Epidermal melanocyte (primary cell): ENCODE measurements around the gene YPEL4.

Experiments
- DNase-seq: peaks from one replicate; pipeline ENCODE4 v3.0.0; 2011; ENCODE audit warnings: low spot score; ENCODE audit not compliant: insufficient read length

The YPEL4 gene

DNA sequence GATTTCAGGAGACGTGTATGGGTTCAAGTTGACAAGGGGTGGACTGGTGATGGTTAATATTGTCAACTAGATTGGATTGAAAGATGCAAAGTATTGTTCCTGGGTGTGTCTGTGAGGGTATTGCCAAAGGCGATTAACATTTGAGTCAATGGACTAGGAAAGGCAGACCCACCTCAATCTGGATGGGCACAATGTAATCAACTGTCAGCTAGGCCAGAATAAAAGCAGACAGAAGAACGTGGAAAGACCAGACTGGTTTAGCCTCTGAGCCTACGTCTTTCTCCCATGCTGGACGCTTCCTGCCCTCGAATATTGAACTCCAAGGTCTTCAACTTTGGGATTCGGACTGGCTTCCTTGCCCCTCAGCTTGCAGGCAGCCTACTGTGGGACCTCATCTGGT lies 1.7 kb upstream of the YPEL4 start:
- no peak for DNase-seq

DNA sequence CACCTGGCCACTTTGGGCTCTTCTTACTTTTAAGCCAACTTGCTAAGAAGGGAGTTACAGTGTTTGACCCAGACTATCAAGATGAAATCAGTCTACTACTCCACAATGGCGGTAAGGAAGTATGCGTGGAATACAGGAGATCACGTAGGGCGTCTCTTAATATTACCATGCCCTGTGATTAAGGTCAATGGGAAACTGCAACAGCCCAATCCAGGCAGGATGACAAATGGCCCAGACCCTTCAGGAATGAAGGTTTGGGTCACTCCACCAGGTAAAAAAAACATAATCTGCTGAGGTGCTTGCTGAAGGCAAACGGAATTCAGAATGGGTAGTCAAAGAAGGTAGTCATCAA lies 1.0 kb upstream of the YPEL4 start:
- DNase-seq: no peak

DNA sequence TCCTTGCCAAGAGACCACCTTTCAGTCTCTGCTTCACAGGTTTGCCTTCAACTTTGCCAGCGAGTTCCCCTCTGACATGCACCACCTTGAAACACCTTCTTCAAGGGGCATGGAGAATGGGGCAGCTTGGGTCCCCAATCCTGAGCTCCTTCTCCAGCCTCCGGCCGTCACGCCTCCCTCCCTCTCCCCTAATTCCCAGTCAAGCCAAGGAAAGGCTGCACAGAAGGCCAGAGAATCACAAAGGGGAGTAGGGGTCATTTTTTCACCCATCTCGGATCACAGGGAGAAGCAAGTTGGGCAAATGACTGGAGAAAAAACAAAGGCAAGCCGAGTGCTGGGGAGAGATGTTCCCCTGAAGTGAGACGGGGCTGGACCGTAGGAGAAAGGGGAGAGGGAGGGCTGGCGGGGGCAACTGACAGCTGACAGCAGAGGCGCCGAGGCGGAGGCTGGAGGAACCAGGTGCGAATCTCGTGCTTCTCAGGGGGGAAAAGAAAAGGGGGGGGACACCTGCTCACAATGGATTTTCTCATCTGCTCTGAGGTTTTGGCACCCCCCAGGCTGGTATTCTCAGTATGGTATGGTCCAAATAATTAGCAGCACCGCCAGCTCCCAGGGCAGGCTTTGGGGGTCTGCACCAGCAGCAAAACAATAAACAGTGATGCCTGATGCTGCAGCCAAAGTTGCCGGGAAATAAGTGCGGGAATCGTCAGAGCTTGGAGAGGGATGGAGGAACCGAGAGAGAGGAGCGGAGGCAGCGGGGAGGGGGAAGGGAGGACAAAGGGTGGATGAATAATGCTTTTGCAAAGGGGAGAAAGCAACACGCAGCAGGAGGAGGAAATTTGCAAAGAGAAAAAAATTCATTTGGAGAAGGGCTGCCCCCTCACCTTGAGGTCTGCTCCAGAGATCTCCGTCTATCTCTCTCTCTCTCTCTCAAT lies 644 bp downstream of the YPEL4 start:
- DNase-seq: no peak

DNA sequence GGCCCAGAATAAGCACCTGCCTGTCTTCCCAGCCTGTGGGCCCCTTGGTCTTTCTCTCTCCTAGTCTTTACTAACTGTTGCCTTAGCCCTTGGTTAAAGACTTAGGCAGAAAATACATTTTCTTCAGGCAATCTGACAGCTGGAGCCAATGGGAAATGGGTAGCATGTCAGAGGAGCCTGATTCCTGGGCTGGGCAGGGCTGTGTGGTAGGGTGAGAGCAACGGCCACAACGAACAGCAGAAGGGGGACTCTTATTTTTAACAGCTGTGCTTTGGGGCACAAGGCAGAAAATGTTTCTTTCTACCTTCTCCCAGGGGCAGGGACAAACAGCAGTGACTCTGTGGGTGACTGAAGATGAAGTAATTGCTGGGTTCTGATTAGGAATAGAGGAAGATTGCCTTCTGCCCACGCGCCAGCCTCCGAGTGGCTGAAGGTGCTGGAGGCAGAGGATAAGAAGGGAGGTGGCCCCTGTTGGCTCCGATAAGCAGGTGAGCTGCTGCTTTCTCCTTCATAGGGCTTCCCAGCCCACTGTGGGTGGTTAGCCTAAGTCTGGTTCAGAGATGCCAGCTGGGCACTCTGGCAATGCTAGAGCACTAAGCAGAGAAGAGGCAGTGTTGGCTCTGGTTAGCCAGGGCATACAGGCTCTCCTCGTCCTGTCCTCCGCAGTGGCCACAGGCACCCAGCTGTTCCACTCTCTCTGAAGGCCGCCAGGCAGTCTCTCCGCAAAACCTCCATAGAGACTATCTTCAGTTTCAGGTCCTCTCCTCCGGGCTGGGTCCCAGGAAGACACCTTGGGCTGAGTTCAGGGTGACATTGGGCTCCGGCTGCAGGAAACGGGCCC lies 1.5 kb downstream of the YPEL4 start:
- no peak for DNase-seq

DNA sequence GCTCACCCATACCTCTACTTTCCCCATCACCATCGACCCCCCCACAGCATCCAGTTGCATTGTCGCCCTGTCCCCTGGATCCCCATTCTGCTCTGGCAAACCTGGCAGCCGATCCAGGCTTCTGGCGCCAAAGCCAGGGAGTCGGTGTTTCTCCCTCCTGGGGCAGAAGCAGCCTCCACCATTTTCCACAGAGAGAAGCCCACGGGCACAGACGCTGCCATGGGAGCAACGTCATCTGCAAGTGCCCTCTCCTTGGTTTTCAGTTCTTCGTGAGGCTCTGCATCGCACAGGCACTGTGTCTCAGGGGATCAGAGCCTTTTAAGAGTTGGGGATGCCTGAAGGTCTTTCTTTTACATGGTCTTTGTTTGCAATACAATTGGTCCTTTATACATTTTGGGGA lies 2.3 kb downstream of the YPEL4 start:
- no peak for DNase-seq

DNA sequence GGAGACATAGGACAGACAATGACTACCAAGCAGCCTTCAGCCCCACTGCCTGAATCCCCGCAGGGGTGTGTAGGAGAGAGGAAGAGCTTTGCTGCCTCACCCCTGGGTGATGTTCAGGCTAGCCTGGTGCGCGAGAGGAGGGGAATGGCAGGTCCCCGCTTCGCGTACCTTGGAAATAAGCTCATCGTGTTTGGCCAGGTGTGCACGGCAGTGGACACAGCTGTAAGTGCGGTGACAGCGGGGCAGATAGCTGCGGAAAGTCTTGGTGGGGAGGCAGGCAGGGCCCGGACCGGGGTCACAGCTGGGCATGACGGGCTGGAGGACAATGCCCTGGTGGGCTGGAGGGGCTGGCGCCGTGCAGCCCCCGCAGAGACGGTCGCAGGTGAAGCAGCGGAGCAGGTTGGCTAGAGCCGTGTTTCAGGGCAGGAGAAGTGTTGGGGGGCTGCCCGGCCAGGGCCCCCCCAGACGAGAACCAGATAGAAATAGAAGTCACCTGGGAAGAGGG lies 2.9 kb downstream of the YPEL4 start:
- no peak for DNase-seq

DNA sequence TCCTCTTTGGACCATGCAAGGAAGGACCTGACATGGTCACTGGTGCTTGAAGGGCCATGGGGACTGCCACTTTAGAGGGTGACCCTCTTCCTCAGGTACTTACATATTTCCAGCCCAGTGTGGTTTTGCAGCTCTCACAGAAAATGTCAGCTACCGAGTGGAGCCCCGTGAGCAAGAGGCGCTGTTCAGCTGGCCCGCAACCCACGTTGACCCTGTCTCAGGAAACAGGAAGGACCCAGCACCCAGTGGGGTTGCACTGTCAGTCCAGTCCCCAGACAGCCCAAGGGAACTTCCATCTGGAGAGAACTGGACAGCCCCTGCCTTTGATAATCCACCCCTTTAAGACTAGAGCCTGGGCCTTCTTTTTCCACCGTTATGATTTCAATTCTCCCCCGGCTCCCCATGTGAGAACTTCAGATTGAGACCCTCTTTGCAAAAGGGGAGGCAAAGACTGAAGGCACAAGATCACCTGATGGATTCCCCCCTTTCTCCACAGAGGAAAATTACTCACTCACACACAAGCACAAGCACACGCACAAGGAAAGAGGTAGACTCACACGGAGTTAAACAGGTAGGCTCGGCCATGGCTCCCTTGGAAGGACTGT lies 3.4 kb downstream of the YPEL4 start:
- DNase-seq: no peak

DNA sequence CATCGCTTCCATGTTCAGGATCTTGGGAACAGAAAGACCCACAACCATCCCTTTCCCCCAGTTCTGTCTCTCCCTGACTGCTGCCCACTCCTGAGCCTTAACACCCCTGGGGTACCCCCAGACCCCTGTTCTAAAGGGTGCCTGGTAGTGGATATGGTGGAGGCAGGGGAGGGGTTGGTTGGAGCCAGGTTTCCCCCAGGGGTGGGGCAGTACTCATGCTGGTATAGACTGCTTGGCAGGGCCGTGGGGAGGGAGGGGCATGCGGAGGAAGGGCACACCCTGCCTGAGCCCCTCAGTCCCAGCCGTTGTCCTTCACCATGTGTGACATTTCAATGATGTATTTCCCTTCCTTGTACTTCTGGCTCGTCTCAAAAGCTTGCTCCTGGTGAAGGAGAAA lies 4.0 kb downstream of the YPEL4 start:
- no peak for DNase-seq

DNA sequence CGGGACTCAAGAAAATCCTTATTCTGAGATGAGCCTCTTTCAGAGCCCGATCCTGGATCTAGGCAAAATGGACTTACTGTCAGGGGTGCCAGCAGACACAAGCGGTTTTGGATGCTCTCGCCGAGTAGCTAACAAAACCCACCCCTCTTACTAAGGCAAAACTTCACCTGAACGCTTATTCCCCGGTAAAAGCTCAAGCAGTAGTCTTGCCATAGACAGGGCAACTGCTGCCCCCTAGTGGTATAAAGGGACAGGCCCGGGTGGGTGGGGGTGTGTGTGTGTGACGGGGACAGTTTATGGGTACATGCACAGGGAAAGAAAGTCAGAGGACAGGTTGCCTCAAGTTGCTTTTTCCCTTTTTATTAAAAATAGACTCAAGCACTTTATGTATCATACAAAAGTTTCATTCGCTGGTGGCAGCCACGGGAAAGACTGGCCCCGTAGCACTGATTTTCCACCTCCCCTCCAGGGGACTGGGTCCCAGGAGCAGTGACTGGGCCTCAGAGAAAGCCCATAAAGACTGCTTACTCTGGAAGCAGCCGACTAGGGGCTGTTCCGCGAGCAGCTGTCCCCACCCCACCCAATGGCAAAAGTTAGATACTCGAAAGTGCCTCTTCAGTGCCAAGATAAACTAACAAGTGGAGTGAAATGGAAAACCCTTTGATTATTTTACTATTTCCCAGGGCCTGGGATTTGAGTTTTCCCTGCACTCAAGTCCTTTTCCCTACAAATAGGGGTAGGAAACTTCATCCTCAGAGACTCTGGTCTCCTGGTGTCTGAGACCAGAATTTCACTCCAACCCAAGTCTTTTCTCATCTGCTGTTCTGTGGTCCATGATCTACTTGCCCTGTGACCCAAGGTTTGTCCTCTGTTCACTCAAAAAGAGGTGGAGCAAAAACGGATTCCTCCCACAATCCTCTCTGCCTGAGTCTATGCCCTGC lies 4.7 kb downstream of the YPEL4 start:
- DNase-seq: peak; percentile 64

DNA sequence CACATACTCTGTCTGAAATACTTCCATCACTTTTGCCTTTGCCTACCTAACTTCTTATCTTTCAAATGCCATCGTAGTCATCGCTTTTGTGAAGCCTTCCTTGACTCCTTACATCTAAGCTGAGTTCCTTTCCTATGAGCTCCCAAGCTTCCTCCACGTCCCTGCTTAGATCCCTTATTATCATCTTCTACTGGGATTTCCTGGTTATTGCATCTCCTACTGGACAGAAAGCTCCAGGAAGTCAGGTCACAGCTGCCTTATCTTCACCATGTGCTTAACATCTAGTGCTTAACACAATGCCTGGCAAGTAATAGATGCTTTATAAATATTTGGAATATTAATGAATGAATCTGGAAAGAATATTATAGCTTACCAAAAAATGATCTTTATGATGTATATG lies 5.9 kb downstream of the YPEL4 start:
- DNase-seq: no peak

DNA sequence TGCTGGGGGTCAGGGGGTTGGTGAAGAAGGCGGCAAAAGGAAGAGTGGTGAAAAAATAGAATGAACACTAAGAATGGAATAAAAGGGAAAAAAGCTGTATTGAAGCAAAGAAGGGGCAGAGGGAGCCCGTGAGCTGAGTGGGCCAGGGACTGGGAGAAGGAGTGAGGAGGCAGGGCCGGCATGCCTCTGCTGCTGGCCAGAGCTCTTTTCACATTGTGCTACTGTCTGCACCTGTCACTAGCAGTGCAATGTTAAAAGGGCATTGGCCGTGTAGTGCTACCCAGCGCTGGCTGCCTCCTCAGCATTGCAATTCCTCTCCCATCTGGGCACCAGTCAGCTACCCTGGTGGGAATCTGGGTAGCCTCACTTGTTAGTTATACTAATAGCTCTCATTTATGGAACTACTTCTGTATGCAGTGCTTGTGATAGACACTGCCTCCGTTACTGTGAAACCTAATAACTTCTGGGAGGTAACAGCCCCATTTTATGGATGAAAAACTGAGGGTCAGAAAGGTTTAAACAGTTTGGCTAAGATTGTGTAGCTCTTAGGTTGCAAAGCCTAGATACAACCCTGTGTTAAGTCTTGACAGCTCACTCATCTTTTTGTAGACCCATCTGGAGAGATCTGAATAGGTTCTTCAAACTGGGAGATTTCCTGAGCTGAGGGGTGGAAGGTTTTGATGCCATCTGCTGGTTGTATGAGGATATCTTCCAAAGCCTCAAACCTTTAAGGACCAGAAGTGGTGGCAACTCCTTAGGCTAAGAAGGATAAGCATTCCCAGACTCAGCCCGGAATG lies 8.5 kb downstream of the YPEL4 start:
- peak; percentile 76 for DNase-seq

DNA sequence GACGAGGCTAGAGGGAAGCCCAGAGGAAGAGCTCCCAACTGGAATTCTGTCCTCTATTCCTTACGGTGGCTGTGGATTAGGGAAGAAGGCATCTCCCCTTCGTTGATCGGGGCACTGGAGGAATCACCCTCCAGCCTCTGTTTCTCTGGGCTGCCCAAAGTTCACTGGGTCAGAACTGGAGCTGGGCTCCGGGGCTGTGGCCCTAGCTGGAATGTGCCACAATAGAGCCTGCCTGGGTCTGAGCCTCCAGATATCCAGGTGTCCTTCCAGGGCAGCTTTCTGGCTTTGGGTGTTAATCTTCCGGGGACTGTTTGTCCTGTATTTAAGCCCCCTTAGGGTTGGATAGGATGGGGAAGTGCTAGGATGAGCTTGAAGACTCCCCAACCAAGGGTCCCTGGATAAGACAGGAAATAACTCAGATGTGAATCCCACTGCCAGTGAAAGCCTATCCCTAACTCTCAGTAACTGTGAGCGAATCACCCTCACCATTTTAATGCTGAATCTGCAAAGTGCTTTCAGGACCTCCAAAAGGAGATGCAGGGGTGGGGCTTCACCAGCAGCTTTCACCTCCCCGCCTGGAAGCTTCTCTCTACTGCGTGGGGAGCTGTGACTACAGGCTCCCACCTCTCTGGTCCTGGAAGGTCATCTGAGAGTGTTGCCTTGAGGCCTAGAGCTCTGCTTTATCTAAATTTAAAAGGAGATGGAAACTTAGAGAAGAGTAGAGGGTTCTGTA lies 9.5 kb downstream of the YPEL4 start:
- DNase-seq: no peak

DNA sequence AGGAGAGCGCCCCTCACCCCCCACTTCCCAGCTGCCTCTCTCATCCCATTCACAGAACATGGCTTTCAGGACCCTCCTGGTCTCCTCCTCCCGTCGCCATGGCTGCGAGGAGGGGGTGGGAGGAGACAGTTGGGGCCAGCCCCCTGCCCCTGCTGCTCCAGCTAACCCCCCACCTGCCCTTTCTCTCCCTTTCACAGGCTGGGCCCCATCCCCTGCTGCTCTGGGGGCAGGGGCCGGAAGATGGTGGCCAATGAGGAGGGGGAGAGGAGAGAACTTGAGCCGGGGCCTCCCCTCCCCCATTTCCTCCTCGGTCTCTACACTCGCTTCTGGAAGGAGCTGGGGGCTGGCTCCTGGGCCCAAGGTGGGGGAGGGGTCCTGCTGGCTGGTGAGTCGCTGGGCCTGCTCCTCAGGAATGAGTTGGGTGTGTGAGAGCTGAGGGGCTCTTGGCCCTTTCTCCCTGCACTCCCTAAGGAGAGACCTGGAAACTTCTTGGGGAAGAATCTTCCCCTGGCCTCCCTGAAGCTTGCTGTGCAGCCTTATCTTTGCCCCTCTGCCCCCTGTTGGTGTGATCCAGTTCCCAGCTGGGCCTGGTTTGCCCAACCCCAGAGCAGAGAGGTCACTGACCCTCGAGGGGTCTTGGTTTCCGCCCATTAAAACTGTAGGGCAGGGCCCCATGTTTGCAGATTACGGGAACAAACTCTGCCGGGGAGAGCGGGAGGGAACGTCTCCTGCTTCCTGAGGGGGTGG lies 10.2 kb downstream of the YPEL4 start:
- DNase-seq: no peak

DNA sequence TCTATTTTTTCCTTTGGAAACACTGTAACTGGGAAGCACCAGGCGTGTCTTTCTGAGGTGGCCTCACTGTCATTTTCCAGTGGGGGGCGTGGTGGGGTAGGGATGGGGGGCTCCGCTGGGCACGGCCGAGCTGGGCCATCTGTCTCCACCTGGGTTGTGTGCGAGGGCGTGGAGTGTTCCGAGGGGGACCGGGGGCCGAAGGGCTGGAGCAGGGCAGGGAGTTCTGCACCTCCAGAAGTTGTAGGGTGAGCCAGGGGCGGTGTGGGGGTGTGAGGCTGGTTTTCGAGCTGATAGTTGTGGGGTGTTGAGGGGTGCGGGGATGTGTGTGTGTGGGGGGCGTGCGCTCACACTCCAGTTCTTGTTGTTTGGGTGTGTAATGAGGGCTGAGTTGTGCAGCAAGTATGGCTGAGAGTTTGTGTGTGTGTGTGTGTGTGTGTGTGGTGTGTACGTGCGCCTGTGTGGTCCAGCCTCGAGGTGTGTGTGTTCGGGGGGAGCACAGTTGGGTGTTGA lies 10.8 kb downstream of the YPEL4 start:
- DNase-seq: no peak

DNA sequence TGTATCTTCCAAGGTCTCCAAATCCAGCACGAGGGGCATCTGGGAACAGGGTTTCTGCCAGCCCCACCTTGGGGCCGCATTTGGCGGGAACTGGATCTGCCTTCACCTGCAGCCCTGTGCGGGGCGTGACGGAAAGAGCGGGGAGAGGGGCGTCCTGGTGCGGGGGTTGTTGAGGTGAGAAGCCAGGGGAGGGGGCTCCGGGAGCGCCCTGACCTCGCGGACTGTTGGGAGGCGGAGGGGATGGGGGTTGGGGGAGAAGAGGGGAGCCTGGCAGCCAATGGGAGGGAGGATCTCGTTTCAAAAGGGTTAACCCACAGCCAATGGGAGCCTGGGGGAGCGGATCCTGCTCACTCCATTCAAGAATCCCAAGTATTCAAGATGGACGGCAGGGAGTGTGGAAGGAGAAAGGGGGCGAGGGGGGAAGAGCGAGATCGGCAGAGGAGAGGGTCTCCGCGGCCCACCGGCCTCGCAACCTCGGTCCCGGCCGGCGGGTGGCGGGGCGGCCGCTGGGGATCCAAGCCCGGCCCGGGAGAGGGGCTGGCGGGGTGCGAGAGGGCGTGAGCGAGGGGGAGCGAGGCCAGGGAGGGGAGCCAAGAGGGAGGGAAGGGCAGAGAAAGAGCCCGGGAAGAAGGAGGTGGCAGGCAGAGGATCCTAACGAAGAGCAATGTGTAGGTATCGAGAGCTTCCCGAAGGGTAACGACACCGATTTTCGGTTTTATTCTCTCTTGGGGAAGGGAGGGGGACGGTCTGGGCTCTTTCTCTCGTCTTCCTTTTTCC lies 11.5 kb downstream of the YPEL4 start:
- DNase-seq: peak; percentile 95

DNA sequence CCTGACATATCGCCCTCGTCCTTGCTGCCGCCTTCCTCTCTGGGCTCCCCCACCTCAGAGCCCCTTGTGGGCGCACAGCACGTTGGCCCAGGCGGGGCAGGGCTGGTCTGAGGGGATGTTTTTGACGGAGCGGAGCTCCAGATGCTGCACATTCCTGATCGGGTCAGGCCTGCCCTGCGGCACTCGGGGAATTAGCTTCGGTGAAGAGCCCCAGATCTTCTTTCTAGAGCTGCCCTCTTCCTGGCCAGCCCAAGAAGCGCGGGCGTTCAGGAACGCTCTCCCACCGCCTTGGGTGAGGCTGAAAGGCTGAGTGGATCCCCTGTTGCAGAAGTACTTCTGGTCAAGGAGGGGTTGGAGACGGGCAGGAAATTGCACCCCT lies 12.1 kb downstream of the YPEL4 start:
- DNase-seq: peak; percentile 75

DNA sequence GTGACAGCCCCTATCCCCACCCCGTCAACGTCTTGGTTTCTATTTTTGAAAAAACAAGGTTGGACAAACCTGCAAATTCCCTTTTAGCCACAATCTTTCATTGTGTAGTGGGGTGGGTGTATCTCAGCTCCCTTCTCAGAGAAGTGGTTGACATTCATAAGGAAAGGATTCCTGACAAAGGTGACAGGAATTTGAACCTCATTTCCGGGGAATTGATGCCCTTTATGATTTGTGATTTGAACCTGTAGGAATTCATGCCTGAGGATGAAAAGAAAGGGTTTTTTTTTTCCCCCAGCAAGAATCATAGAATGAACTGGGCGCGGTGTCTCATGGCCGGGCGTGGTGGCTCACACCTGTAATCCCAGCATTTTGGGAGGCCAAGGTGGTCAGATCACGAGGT lies 14.5 kb downstream of the YPEL4 start:
- no peak for DNase-seq

DNA sequence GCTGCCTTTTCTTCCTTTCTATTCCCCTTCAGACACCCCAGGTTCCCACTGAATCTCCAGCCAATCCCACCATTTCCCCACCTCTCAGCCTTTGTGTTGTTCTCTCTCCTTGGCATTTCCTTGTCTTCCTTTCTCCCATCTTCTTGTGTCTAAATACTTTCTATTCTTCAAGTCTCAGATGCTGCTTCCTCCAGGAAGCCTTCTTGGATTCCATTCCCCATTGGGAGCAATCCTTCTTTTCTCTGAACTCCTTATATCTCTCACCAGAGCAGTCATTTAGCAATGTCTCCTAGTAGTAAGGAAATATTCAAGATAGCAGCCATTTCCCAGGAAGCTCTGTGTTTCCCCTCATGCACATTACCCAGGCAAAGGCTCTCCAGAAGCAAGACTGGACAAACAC lies 15.4 kb downstream of the YPEL4 start:
- no peak for DNase-seq
